GM19351 (cell line): ENCODE data around the gene TSHZ1.
"Not testable (repeated sequence)": the region's sequence is repeated elsewhere in the genome, so short reads cannot be mapped to it uniquely, and the experiment has no call there.

Source experiments
- ATAC-seq: cut with Tn5 transposase; IDR thresholded peaks from one replicate; pipeline ENCODE4 v1.9.1; 2021; ENCODE audit warnings: mild to moderate bottlenecking, moderate library complexity; ENCODE audit not compliant: unreplicated experiment

The TSHZ1 gene

DNA sequence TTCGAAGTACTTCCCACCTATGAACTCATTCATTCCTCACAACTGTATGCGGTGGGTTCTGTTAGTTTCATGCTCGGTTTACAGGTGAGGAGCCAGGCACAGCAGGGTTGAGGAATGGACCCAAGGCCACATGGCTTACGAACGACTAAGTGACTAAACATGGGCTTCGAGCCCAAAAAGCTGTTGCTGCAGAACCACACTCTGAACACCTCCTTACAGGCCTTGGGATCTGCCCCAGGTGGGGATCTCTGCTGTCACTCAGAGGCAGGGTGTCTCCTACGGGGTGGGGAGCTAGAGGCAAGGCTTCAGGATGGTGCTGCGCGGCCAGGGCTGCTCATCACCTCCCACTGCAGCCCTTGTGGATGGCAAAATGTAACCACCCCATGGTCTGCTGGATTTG, 80.9 kb downstream of the TSHZ1 start:
- ATAC-seq: no peak

DNA sequence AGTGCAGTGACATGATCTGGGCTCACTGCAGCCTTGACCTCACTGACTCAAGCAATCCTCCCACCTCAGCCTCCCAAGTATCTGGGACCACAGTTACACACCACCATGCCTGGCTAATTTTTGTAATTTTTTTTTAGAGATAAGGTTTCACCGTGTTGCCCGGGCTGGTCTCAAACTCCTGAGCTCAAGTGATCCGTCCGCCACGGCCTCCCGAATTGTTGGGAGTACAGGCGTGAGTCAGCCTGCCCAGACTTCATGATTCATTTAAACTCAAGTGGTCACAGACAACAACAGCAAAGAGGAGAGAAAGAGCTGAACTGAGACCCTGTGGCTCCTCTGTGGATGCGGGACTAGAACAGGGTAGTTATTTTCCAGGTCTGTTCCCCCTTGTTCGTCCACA, 83.0 kb downstream of the TSHZ1 start:
- no peak for ATAC-seq

DNA sequence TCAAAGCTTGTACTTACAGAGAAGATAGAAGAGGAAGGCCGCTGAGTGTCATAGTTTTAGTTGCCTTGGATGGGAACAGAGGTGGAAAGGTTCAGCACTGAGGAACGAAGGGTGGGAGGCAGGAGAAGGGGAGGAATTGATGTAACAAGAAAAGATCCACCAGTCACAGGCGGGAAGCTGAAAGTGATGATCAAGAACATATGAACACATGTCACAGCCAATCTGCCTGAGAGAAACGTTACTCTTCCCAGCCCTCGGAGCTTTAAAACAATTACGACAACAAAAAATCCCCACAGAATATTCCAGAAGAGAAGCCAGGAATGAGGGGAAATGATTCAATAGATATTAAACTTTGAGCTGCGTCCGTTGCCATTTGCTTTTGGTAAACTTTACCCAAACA, 87.1 kb downstream of the TSHZ1 start:
- ATAC-seq: no peak

DNA sequence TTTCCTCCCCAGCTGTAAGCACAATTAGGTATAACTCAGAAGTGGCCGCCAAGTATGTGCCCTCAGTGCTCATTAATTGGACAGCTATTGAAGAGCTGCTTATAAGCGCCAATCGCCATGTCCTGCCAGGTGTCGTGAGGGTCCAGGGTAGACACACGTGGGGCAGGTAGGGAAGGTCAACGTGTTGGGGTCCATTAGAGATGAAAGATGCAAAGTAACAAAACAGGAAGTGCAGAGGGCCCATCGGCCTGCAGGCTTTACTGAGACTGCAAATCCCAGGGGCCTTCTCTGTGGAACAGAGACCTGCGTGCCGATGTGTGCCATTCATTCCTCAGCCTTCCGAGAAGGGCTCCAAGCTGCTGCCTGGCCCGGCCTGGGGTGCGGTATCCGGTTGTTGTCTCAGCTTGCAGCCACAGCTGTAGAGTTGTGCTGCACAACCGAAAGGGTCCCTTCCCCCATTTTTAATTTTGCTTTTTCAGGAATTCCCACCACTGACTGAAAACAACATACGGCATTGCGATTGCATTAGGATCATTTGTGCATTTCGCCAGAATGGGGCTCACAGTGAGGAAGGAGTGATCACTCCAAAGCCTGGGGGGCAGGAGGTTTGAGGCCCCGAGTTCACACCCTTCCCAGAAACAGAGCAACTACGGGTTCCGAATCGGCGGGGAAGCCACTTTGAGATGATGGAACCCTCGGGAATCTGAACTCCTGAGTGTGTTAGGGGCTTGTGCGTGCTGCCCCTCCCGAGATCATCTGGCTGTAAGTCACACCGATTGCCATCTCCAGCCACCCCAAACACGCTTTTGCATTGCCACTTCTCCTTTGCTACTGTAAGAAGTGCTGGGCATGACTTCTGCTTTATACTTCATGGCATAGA, 94.3 kb downstream of the TSHZ1 start:
- no peak for ATAC-seq

DNA sequence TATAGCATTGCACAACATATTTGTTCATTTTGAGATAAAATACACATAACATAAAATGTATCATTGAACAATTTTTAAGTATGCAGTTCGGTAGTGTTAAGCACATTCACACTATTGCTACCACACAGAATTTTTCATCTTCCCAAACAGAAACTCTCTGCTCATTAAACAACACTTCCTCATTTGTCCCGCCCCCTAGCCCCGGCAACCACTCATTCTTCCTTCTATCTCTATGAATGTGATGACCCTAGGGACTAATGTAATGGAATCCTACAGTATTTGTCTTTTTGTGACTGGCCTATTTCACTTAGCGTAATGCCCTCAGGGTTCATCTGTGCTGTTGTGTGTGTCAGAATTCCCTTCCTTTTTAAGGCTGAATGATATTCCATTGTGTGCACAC, 95.4 kb downstream of the TSHZ1 start:
- ATAC-seq: no peak

DNA sequence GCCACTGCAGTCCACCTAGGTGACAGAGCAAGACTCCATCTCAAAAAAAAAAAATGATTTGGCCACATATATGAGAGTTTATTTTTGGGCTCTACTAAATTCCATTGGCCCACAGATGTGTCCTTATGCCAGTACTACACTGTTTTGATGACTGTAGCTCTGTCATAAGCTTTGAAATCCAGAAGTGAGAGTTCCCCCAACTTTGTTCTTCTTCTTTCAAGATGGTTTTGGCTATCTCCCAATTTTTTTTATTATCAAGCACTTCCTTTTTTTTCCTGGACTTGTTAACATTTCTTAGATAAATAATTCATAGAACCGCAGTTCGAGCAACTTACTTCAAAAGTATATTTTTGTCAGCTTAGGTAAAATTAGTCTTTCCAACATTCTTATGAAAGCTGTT, 96.9 kb downstream of the TSHZ1 start:
- ATAC-seq: no peak

DNA sequence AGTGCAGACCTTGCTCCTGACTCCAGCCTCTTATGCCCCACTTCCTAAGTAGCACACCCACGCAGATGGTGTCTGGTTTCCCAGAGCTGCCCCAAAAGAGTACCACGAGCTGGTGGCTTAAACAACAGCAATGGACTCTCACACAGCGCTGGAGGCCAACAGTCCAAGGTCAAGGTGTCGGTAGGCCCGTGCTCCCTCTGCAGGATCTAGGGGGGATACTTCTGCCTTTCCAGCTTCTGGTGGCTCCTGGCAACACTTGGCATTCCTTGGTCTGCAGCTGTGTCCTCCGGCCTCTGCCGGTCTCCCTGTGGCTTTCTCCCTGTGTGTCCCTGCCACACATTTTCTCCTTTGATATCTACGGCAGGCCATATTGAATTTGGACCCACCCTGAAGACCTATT, 99.0 kb downstream of the TSHZ1 start:
- no peak for ATAC-seq

DNA sequence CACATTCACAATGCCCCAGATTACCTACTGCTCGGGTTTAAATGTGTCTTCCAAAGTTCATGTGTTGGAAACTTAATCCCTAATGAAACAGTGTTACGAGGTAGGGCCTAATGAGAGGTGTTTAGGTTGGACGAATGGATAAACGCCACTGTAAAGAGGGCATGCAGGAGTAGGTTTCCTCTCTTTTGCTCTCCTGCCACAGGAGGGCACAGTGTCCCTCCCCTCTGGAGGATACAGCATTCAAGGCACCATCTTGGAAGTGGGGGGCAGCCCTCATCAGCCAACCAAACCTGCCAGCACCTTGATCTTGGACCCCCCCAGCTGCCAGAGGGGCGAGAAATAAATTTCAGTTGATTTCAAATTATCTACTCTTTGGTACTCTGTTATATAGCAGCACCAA, 103.5 kb downstream of the TSHZ1 start:
- ATAC-seq: no peak

DNA sequence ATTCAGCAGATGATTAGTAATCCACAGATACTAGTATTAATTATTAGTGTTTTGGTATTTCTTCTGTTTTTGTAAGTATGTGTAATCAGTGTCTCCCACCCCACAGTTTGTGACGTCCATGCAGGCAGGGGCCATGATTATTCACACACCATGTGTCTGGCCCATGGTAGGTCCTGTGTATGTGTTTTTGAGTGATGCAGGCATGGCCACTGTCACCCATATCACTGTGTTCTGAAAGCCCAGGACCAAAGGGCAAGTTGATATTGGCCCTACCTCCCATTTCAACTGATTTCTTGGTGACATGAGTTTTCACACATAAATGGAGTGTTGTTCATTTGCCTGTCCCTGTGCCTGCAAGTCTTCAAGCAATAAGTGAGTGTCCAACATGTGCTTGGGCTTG, 104.0 kb downstream of the TSHZ1 start:
- no peak for ATAC-seq

DNA sequence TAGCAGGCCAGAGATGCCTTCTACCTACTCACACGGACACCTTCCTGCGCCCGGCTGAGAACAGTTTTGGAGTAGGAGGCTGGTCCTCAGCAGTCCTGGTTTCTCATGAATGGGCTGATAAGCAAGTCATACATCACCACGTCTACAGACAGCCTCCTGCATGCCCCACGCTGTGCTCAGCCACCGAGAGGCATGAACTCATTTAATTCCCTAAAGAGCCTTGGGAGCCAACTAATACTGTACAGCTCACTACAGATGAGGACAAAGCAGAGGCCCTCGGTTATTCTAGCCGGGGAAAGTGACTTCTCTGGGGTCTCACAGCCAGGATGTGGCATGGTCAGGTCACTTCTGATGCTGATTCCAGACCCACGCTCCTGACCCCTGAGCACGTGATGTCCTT, 105.6 kb downstream of the TSHZ1 start:
- no peak for ATAC-seq

DNA sequence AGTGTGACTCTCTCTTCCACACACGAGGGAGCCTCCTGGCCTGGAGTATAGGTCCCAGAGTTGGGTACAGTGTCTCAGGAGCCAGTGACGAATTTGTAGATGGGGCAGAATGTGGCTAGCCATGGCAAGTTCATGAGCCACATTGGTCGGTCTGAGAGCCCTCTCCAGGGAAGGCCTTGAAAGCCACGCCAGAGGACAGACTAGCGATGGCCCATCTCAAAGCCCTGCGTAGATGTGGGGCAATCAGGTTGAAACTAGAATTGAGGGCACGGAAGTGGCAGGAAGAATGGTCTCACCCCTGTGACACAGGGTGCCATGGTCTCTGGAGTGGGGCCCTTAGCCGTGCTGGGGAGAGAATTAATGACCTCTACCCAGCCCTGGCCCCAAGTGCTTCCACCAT, 106.2 kb downstream of the TSHZ1 start:
- ATAC-seq: no peak

DNA sequence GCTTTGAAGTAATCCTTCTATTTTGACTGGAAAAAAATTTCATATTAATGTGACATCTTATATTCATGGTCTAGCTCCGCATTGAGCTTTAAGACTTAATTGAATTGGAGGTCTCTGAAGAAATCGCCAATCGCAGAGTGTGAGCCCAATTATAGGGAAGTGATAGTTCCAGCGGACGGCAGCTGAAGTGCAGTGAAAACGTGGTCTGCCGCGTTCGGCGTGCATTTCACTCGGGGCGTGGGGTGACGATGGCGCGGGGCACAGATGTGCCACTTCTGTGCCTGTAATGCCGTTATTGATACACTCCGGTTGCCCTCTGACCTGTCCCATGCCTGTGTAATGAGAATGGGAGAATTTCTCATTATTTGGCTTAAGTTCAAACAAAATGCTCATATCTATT, 106.7 kb downstream of the TSHZ1 start:
- ATAC-seq: no peak

DNA sequence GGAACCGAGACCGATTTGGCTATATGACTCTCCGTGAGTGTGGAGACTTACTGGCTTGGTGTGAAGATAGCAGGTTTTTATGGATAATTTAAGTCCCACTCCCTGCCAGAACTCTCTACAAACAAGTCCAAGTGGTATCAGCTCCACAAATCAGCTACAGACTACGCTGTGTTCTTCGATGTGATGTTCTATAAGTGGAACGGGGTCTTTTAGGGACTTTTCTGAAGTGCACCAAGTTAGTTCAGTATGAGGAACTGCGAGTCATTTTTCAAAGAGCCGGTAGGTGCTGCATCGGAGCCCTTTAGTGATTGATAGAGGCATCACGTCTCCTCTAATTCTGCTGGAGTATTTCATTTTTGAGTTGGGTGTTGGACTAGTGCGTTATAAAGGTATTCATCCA, 107.1 kb downstream of the TSHZ1 start:
- ATAC-seq: no peak

DNA sequence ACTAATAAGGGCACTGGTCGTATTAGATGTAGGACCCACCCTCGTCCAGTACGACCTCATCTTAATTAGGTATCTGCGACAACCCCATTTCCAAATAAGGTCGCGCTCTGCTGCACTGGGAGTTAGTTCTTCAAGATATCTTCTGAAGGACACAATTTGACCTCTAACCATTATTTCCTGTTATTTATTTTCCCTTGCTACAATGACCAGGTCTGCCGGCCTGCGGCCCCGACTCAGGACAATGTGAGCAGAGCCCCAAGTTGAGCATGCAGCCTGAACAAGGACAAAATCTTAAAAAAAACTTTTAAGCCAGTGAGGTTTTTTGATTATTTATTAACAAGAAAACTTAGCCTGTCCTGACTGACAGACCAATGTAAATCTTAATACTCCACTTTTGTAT, 109.3 kb downstream of the TSHZ1 start:
- no peak for ATAC-seq

DNA sequence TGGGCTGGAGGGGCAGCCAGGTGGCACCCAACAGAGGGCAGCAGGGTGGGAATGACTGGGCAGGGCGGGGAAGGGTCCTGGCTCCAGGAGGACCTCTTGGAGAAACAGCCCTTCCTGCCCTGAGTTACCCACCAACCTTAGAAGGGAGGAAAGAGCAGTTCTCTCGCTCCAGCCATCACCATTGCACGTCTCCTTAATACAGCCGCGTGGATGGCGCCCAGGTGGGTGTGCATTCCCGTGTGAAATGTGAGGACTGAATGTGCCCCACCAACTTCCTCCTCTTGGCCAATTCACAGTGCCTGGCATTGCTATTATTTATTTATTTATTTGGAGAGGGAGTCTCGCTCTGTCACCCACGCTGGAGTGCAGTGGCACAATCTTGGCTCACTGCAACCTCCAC, 109.9 kb downstream of the TSHZ1 start:
- ATAC-seq: no peak

DNA sequence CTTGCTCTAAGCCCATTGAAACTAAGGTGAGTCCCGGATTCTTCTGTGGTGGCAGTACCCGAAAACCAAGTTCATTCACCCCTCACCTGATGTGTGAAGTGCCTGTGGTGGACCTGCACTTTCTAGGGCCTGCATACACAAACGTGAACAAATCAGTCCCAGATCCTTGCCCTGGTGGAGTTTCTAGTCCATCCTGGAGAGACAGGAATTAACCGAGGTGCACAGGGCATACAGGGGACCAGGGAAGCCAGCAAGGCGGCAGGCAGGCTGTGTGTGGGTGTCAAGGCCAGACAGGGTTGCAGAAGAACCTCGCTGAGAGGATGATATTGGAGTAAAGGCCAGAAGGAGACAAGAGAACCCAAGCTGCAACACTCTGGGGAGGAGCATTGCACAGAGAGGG, 110.8 kb downstream of the TSHZ1 start:
- no peak for ATAC-seq

DNA sequence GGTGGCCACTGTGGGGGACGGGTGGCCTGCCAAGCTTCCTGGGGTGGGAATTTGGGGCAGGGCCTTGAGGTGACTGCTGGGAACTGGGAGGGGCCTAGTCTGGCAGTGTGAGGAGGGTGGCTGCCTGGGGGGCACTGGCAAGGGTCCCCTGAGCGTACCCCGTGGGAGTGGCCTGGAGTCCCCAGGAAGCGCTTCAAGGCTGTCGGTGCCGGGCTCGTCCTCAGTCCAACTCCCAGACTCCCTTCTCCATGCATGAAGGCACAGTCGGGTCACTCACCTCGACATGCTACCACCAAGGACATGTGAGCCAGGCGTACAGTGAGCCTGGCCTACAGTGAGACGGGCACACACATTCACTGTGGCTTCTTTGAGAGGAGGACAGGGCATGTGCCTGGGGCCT, 111.6 kb downstream of the TSHZ1 start:
- ATAC-seq: no peak

DNA sequence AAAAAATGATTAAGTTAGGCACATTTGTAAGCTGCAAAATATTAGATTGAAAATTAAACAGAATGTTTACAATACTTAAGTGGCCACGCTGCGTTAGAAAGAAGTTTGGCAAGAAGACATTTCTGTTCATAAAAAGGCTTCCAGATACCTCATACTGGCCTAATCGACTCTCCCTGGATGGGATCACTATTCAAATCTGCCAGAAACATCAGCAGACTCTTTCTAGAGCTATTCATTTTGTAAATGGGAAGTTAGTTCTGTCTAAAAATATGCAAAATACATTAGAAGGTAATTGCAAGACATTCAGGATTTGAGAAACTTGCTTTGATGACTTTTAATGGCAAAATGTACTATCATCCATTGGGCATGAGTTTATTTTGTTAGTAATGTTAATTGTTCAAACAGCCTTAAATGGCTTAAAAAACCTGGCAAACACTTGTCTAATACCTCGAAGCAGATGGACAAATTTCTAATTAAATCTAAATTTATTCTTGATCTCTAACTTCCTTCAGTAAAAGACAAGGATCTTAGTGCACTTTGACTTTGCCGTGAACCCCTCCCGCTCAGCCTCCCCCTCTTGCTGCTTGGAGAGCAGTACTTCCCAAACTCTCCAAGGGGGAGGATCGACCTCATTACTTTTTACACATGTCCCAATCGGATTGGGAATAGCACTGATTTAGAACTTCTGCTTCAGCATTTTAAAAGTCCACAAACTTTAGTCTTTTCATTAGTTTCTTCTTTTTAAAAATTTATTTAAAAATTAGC, 113.4 kb downstream of the TSHZ1 start:
- ATAC-seq: no peak

DNA sequence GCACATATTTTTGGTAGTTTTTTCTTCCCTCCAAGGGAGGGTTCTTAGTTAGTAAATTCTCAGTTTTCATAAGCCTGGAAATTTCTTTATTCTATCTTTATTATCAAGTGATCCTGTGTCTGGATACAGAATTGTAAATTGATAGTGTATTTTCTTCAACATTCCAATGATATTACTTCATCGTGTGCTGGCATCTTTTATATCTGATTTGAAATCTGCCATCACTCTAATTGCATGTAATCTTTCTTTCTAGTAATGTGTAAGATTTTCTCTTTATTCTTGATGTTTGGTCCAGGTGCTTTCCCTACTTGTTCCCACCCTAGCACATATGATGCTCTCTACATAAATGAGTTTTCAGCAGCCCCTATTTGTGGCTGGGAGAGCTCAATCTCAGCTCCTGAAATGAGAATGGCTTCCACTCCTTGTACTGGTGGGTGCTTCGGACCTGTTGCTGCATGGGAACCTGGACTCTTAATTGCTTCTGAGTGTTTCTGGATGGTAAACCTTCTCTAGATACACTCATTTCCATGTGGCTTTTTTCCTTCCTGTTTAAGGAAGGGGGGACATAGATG, 114.2 kb downstream of the TSHZ1 start:
- ATAC-seq: no peak

DNA sequence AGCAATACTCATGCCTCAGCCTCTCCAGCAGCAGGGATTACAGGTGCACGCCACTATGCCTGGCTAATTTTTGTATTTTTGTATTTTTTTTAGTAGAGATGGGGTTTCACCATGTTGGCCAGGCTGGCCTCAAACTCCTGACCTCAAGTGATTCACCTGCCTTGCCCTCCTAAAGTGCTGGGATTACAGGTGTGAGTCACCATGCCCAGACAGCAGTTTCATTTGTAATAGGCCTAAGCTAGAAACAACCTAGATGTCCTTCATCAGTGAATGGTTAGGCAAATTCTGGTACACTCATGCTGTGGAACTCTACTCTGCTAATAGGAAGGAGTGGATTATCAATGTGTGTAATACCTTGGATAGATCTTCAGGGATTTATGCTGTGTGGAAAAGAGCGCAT, 119.2 kb downstream of the TSHZ1 start:
- not testable (repeated sequence) for ATAC-seq

DNA sequence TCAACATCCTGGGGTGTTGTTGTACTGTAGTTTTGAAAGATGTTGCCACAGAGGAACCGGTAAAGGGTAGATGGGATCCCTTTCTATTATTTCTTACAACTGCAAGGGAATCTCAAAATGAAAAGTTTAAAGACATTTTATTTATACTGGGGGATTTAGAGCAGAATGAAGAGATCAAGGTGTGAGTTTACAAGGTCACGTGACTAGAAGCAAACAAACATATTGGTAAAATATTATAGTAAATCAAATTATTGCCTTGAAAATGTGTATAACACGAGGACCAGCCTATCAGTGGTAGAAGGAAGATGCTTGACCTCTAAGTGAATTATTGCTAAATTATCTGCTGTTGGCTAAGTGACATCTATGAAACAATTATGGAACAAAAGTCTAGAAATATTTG, 119.7 kb downstream of the TSHZ1 start:
- no peak for ATAC-seq

DNA sequence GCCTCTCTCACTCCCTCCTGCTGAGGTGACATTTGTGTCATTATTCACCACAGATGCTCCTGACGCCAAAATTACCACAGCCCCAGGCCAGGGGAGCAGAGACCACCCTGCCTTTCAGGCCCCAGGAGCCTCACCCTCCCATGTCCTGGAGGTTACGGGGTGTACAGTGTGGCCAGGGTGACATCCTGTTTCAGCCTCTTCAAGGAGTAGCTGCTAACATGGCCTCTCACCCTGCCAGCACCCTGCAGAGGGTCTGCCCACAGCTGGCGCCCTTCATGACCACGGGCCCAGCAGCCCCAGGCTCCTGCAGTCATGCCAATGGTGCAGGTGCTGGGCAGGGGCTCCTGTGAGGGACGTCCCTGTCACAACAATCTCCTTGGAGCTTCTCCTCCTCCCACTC, 124.3 kb downstream of the TSHZ1 start:
- no peak for ATAC-seq
